Measurements from ENCODE around the gene REEP3.

The REEP3 gene

GRCh38 chr10:63520500-63521415 is at the start of gene REEP3:
REEP3 (plus strand) TSS chr10:63521401; CDS start chr10:63521546, 145 bp downstream.
- ATAC-seq = peak; percentile 80
- TF ChIP-seq TSHZ2 (CRISPR knock-in tag; IDR thresholded peaks at IDR 0.05) (0 out of 2 replicates have a peak, but pooled peaks have one; percentile 50), ESRRG (CRISPR knock-in tag; IDR thresholded peaks at IDR 0.05) (no peak), CSDC2 (CRISPR knock-in tag; IDR thresholded peaks at IDR 0.05) (no peak), ZFP3 (CRISPR knock-in tag; IDR thresholded peaks at IDR 0.05) (peak; percentile 81), PPARA (CRISPR knock-in tag; IDR thresholded peaks at IDR 0.05; ENCODE audit: borderline replicate concordance) (no peak)

- ATAC-seq = no peak
- TF ChIP-seq BACH2 (CRISPR knock-in tag; IDR thresholded peaks at IDR 0.05; ENCODE audit: borderline replicate concordance) (no peak), ISL1 (CRISPR knock-in tag; IDR thresholded peaks at IDR 0.05) (no peak), CREB5 (CRISPR knock-in tag; IDR thresholded peaks at IDR 0.05; ENCODE audit: low read depth) (no peak), TOX (CRISPR knock-in tag; IDR thresholded peaks at IDR 0.05; ENCODE audit: borderline replicate concordance) (no peak), ZNF8 (CRISPR knock-in tag; IDR thresholded peaks at IDR 0.05) (no peak), ARNTL (CRISPR knock-in tag; IDR thresholded peaks at IDR 0.05; ENCODE audit: borderline replicate concordance, low read depth) (no peak), ZNF70 (CRISPR knock-in tag; IDR thresholded peaks at IDR 0.05) (no peak), ESRRG (CRISPR knock-in tag; IDR thresholded peaks at IDR 0.05) (no peak), SNAI2 (CRISPR knock-in tag; IDR thresholded peaks at IDR 0.05) (no peak), TCF4 (CRISPR knock-in tag; IDR thresholded peaks at IDR 0.05; ENCODE audit: borderline replicate concordance) (no peak), ZNF565 (CRISPR knock-in tag; conservative IDR thresholded peaks at IDR 0.05; ENCODE audit: low read depth) (no peak), ZC3H10 (CRISPR knock-in tag; IDR thresholded peaks at IDR 0.05) (no peak), TSHZ2 (CRISPR knock-in tag; IDR thresholded peaks at IDR 0.05) (no peak), OSR1 (CRISPR knock-in tag; IDR thresholded peaks at IDR 0.05) (no peak), ZFP3 (CRISPR knock-in tag; IDR thresholded peaks at IDR 0.05) (no peak), CSRNP3 (CRISPR knock-in tag; IDR thresholded peaks at IDR 0.05) (no peak), PPARA (CRISPR knock-in tag; IDR thresholded peaks at IDR 0.05; ENCODE audit: borderline replicate concordance) (no peak), GLIS3 (CRISPR knock-in tag; IDR thresholded peaks at IDR 0.05) (no peak), CSDC2 (CRISPR knock-in tag; IDR thresholded peaks at IDR 0.05) (no peak), PATZ1 (CRISPR knock-in tag; IDR thresholded peaks at IDR 0.05; ENCODE audit: borderline replicate concordance) (no peak)
Measured at GRCh38 chr10:63474488-63474887, 46.7 kb upstream of the REEP3 start.

Data from SK-N-SH treated with all-trans-retinoic acid at 6 μM for 48 hours (cell line).